ENCODE measurements around the gene SMC6. TPM values are rescaled to one million over a fixed set of nuclear protein-coding genes. Genes with fewer than 3 reads are reported as not detected.

Gene SMC6
- total and polyA plus RNA-seq, 3 donors from 2014 or later, result 21.7 to 79.0 (median 73.8) TPM

GRCh38 chr2:17661460-17661859 lies 92.2 kb downstream of the SMC6 start:
- Histone ChIP-seq H3K27ac (peak overlapping the region in 1 of 2 donors; percentile 50), H3K4me3 (no peak overlapping the region), H3K9me3 (no peaks in the 10 kb centered on the region), H3K27me3 (no peaks in the 10 kb centered on the region), H3K36me3 (ENCODE audit: low read depth, missing control alignments) (no peaks in the 10 kb centered on the region), H3K4me1 (peaks cover 17% of the 10 kb centered on the region)
- 74 to 100% methylated on average over 1 of the region's 1 CpG for WGBS, 2 donors
- DNase-seq, result no peak
- TF ChIP-seq, protein P1, sequence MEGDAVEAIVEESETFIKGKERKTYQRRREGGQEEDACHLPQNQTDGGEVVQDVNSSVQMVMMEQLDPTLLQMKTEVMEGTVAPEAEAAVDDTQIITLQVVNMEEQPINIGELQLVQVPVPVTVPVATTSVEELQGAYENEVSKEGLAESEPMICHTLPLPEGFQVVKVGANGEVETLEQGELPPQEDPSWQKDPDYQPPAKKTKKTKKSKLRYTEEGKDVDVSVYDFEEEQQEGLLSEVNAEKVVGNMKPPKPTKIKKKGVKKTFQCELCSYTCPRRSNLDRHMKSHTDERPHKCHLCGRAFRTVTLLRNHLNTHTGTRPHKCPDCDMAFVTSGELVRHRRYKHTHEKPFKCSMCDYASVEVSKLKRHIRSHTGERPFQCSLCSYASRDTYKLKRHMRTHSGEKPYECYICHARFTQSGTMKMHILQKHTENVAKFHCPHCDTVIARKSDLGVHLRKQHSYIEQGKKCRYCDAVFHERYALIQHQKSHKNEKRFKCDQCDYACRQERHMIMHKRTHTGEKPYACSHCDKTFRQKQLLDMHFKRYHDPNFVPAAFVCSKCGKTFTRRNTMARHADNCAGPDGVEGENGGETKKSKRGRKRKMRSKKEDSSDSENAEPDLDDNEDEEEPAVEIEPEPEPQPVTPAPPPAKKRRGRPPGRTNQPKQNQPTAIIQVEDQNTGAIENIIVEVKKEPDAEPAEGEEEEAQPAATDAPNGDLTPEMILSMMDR (IDR thresholded peaks at IDR 0.05), result no peak
- TF ChIP-seq POLR2A (IDR thresholded peaks at IDR 0.05), result no peak
- intact Hi-C loops (cut with DNase I; ENCODE audit: low total_unique reads), result no loop called here

DNA sequence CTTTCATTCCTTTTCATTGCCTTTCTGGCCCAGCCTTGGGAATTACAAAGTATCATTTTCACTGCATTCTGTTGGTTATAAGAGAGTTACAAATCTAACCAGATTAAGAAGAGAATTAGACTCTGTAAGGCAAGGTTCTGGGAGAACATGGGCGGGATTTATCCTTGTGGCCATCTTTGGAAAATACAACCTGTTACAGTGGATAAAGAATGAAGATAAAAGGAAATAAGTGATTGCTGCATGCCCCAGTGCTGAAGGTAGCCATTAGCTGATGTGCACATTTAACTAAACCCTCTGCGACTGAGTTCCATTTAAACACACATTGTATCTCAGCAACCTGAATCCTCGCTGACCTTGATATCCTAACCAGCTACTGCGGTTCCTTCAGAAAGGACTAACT lies 93.4 kb downstream of the SMC6 start:
- no peaks in the 10 kb centered on the region for H3K27me3 ChIP-seq
- intact Hi-C loops (cut with DNase I; ENCODE audit: low total_unique reads), result no loop called here
- no peaks in the 10 kb centered on the region for H3K9me3 ChIP-seq
- H3K36me3 ChIP-seq (ENCODE audit: low read depth, missing control alignments), result no peaks in the 10 kb centered on the region
- no peak for DNase-seq
- no peak overlapping the region for H3K4me3 ChIP-seq
- peak overlapping the region; percentile 50 to 52 for H3K27ac ChIP-seq
- H3K4me1 ChIP-seq, result peaks cover 17% of the 10 kb centered on the region
- 58 to 65% methylated on average over 4 of the region's 4 CpGs for WGBS, 2 donors
- TF ChIP-seq, protein P1 (IDR thresholded peaks at IDR 0.05), result no peak
- no peak for TF ChIP-seq POLR2A (IDR thresholded peaks at IDR 0.05)

DNA sequence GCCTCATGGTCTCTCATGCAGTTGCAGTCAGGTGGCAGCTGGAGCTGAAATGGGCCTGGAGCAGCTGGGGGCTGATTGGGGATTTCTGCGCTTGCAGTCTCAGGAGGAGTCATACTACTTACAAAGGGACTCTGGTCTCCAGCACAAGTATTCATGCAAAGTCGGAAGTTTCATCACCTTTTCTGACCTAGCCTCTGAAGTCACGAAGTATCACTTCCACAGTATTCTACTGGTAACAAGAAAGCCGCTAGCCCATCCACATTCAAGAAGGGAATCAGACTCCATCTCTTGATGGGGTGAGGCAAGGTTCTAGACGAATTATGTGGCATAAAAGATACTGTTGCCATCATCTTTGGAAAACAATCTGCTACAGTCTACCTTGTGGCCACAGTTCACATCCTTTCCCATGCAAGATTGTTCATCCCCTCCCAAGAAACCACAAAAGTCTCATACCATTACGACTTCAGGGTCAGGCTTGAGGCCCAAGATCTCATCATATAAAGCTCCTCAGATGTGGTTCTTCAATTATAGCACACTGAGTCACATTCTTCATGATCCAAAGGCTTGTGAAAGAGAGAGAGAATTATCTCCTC lies 95.3 kb downstream of the SMC6 start:
- Histone ChIP-seq H3K36me3 (ENCODE audit: low read depth, missing control alignments) (no peaks in the 10 kb centered on the region), H3K4me3 (no peak overlapping the region), H3K4me1 (peaks cover 17% of the 10 kb centered on the region), H3K27me3 (no peaks in the 10 kb centered on the region), H3K9me3 (no peaks in the 10 kb centered on the region), H3K27ac (no peak overlapping the region)
- intact Hi-C loops (cut with DNase I; ENCODE audit: low total_unique reads), result no loop called here
- 70 to 77% methylated on average over 6 of the region's 6 CpGs for WGBS, 2 donors
- no peak for DNase-seq
- TF ChIP-seq, protein P1 (IDR thresholded peaks at IDR 0.05), result no peak

GRCh38 chr2:17657759-17658158 lies 95.9 kb downstream of the SMC6 start:
- intact Hi-C loops (cut with DNase I; ENCODE audit: low total_unique reads), result no loop called here
- WGBS, 2 donors, result 99% methylated on average over 4 of the region's 4 CpGs
- DNase-seq, result no peak
- Histone ChIP-seq H3K36me3 (ENCODE audit: low read depth, missing control alignments) (no peaks in the 10 kb centered on the region), H3K4me3 (no peak overlapping the region), H3K9me3 (no peaks in the 10 kb centered on the region), H3K27ac (no peak overlapping the region), H3K4me1 (peaks cover 17% of the 10 kb centered on the region), H3K27me3 (no peaks in the 10 kb centered on the region)
- TF ChIP-seq POLR2A (IDR thresholded peaks at IDR 0.05), result no peak
- TF ChIP-seq, protein P1 (IDR thresholded peaks at IDR 0.05), result no peak
